HG03342 (cell line): Measurements from ENCODE around the gene LHX2.

ENCODE experiments used
- ATAC-seq: cut with Tn5 transposase; IDR thresholded peaks from one replicate; pipeline ENCODE4 v1.9.1; 2021; ENCODE audit warnings: mild to moderate bottlenecking, moderate library complexity; ENCODE audit not compliant: unreplicated experiment

LHX2 gene

DNA sequence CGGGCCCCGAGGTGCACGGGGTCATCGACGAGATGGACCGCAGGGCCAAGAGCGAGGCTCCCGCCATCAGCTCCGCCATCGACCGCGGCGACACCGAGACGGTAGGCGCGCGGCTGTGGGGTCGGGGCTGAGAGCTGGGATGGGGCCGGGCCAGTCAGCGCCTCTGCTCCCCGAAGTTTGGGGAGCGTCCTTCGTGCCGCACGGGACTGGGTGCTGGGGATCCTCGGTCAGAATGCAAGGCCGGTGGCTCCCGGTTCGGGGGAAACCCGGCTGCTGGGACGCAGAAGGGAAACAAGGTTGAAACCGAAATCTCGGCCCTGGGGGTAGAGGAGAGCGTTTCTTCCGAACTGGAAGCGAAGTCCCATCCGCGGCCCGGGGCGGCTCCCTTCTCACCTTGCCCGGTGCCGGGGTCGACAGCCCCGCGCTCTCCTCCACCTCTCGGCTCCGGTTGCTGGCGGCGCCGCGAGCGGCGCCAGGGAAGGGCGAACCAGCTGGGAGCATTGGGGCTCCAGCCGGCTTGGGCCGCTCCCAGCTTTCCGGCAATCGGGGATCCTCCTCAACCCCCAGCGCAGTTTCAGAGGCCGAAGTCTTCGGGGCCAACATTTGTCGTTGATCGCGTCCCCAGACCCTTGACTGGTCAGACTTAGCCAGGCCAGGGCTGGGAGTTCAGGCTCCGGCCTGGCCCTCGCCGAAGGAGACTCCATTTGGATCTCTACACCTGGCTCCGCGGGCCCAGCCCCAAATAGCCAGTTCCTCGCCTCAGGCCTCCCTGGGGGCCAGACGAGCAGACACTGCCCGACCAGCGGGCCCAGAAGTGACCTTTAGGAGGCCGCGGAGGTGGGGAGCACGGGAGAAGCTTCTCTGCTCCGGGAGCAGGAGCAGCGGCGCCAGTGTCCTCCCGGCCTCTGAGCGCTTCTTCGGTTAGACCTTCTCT is 1.1 kb downstream of the LHX2 start:
- ATAC-seq, result no peak

DNA sequence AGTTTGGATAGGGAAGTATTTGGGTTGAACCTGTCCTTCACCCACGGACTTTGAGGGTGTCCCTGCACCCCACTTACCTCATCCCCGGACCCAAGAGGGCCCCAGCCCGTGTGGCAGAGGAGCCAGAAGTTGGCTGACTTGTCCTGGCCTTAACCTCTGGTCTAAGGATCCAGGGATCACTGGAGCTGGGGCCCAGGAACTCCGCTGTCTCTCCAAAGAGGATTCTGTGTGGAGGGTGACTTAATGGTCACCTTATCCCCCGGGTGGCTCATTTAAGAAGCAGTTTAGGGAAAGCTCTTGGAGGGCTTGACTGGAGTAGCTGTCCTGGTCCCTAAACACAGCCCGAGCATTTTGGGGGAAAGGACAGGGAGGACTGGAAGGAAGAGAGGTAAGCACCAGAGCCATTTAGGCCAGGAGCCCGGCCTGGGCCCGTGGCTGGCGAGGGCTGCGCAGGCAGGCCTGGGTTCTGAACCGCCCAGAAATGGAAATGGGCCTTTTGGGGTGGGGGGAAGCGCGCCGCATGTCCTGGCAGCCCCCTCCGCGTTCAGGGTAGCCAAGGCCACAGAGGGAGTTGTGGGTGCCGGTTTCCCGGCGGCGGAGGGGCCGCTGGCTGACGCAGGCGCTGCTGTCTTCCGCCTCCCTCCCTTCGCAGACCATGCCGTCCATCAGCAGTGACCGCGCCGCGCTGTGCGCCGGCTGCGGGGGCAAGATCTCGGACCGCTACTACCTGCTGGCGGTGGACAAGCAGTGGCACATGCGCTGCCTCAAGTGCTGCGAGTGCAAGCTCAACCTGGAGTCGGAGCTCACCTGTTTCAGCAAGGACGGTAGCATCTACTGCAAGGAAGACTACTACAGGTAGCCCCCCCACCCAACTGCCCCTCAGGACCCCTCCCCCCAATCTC is 2.0 kb downstream of the LHX2 start:
- ATAC-seq, result no peak

DNA sequence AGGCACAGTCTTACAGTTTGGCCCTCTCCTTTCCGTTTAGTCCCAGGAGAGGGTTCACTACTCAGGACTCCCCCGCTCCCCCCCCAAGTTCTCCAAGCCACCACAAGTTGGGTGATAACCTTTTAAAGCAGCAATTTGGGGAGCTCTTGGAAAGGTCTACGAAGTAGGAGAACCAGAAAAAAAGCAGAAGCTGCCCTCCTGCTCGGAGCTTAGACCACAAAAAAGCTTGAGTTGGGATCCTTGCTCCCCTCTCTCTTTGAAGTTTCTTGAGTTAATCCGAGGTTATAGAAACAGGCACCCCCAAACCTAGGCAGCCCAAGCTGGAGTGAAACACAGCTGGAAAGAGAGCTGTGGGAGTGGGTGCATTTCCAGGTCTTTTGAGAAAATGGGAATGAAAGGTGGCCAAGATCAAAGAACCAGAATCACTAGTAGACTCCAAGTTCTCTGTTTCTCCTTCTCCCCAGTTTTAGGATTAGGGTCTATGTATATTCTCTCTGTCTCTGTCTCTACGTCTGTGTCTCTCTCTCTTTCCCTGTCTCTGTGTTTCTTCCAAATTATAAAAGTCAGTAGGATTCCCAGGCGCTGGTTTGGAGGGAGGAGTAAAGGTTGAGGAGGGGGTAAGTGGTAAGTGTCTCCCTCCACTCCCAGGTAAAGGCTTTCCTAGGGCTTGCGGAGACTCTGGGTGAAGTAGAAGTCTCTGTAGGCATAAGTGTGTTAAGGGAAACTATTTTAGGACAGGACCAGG is 2.8 kb downstream of the LHX2 start:
- no peak for ATAC-seq

DNA sequence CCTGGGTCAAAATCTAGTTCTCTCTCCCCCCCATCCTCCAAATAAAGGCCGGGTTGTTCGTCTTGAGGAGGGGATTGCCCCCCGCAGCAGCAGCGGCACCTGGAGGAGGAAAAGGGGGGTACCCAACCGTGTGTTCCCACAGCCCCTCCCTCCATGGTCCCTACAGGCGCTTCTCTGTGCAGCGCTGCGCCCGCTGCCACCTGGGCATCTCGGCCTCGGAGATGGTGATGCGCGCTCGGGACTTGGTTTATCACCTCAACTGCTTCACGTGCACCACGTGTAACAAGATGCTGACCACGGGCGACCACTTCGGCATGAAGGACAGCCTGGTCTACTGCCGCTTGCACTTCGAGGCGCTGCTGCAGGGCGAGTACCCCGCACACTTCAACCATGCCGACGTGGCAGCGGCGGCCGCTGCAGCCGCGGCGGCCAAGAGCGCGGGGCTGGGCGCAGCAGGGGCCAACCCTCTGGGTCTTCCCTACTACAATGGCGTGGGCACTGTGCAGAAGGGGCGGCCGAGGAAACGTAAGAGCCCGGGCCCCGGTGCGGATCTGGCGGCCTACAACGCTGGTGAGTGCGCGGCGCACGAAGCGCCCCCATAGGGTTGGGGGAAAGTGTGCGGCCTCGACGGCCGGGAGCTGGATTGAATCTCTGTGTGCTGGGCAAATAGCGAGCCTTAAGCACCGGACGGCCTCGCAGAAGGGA is 3.5 kb downstream of the LHX2 start:
- no peak for ATAC-seq

DNA sequence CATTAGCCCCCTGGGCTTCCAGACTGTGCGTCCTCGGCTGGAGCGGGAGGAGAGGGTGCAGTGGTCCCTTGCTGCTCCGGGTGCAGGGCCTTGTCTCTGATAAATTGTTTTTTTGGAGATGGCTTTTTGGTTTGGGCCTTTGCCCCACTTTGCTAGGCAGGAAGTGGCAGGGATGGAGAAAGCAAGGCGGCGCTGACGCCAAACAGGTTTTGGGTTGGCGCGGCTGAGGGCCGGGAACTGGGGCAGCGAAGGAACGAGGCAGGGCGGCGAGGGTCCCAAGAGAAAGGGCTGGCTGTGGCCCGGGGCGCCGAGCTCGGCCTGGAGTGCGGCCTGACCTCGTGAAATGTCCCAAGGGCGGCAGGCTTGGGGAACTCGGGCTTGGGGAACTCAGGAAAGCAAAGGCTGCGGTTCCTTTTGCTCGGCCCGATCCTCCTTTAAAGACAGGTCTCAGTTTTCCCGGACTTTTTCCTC is 4.1 kb downstream of the LHX2 start:
- ATAC-seq, result no peak

DNA sequence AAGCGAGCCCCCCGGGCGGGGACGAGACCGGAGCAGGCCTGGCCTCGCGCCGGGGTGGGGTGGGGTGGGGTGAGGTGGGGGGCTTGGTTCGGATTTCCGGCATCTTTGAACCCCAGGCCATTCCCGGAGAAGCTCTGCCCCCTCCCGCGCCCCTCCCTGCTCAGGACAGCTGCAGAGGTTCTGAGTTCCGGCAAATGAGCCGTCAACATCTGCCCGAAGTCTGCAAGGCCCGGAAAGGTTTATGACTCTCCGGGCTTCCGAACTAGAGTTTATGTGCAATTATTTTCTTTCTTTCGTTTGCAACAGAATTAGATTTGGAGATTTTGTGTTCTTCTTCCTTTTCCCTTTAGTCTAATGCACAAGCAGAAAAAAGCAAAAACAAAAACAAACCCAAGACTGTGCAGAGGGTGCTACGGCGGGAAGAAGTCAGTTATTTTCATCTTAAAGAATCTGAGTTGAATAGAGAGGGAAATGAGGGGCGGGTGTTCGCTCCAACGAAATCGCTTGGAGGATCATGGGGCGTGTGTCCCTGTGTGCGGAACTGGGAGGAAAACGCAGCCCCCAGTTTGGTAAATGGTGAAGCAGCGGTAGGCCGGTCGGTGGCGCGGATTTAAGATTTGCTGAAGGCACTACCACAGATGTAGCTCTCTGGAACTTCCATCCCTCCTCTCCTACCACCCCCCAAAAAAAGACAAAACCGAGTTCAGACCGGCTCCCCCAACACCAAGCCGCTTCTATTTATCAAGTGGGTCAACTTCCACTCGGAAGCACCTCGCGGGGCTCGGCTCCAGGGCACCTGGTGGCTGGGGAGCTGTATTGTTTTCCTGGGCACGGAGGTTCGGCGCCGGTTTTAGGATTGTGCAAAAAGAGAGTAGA is 4.8 kb downstream of the LHX2 start:
- ATAC-seq, result no peak

DNA sequence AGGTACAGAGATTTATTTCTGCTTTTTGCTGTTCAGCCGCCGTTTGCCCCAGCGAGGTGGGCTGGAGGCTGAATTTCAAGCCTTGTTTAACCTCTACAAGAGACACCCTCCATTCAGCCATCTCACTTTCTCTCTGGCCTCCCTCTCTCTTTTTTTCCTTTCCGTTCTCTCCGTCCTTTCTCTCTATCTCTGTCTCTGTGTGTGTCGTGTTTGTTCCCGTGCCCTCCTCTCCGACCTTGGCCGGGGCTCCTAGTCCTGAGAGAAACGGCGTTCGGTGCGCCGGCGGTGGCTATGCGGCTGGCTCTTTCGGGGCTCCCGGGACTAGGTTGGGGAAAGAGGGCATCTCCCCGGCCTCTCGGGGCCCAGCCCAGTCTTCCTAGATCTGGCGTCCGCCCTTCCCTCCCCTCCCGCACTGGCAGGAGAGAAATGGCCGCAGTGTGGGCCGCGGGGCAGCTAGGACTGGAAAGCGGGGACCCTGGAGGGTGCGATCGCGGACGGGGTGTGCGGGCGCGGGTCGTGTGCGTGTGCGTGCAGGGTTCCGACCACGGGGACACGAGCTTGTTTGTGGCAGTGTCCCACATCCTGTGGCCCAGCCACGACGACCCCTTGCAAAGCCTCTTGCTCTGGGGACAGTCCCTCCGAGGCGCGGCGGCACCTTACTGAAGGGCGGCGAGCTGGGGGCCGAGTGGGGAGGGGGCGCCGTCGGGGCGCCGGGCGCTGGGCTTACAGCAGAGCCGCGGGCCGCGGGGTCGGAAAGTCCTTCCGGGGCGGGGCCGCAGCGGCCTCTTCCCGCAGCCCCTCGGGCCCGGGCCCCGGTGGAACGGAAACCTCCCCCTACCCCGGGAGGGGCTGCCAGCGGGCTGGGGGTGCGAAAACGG is 5.7 kb downstream of the LHX2 start:
- ATAC-seq, result no peak

DNA sequence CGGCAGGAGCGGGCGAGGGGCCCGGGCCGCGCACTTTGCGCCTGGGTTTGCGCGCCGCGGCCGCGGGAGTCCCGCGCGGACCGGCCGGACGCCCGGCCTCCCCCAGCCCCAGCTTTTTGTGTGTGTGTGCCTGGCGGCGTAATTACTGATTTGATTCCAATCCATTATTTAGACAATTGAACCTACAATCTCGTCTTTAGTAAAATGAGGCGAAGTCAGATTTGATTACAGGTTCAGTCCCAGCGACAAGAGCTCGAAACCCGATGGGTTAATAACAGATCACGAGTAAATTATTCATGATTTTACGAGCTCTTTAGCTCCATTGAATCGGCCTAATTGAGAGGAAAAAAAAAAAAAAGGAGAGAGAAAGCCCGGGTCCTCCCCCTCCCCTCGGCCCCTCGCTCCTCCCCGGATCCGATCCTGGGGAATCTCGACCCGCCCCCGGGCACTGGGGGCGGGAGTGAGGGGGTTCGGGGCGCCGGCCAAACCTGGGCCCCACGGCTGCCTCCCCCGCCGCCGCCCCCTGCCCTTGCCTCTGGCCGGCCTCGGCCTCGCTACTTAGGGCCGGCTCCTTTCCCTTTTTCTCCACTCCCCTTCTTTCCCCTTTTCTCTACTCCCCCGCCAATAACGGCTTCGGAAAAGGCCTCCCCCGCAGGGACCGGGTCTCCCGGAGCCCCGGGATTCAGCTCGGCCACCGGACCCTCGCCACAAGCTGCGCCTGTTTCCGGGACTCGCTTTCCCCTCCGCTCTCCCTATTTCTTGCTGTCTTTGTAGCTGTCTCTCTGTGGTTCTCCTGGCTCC is 6.6 kb downstream of the LHX2 start:
- ATAC-seq, result no peak

DNA sequence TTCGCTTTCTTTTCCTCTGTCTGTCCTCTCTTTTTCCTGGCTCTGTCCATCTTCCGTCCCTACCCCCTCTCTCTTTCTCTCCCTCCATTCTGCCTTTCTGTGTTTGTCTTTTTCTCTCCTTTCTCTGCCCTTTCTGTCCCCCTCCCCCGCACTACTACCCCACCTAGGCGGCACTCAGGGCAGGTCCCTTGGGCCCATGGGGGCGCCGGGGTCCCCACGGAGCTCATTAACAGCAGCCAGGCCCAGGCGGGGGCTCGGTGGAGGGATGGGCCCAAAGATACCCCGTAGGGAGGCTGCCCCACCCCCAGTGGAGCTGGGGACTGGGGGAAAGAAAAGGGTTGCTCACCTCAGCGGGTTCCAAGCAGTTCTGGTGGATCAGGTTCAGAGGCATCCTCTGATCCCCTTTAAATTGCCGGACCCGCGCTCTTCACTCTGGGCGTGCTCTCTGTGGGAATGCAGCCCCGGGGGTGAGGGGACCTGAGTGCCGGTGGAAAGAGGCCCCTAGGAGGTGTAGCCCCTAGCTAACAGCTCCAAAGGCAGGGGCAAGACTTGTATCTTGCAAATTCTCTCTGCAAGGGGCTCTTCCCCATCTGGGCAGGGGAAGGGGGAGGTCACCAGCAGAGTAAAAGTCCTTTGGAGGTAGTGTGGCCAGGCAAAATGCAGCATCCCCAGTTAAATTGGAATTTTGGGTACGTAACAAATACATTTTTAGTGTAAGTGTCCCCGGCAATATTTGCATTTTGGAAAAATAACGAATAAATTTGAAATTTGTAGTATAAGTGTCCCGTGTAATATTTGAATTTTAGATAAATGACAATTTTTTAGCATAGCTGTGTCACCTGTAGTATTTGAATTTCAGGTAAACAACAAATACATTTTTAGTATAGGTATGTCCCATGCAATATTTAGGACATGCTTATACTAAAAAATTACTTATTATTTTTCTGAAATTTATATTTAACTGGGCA is 7.4 kb downstream of the LHX2 start:
- no peak for ATAC-seq

DNA sequence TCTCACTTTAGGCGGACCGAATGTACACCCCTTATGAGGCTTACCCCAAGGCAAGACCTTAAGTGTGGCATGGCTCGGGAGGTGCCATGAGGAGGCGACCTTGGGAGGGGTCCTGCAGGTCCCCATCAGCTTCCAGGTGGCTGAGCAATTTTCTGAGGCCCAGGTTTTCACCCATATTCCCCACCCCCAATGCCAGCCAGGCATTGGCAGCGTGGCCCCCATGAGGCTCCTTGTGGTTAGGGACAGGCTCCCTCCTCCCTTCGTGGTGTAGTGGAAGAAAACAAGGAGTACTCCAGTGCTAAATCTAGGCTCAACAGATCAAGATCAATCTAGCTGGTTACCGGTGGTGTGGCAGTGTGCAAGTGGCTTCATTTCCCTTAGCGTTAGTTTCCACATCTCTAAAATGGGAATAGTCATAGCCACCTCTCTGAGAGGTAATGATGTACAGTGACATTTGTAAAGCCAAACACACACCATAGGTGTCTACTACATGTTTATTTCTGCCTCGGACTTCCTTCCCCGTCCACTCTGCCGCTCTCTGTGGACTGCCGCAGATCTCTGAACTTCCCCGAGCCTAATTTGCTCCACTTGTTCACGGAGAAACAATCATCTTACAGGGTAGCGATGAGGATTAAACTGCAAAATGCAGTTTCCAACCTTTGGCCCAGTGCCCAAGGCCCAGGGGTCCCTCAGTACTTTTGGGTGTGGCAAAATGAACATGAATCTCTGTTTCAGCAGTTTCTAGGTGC is 8.4 kb downstream of the LHX2 start:
- ATAC-seq, result no peak

DNA sequence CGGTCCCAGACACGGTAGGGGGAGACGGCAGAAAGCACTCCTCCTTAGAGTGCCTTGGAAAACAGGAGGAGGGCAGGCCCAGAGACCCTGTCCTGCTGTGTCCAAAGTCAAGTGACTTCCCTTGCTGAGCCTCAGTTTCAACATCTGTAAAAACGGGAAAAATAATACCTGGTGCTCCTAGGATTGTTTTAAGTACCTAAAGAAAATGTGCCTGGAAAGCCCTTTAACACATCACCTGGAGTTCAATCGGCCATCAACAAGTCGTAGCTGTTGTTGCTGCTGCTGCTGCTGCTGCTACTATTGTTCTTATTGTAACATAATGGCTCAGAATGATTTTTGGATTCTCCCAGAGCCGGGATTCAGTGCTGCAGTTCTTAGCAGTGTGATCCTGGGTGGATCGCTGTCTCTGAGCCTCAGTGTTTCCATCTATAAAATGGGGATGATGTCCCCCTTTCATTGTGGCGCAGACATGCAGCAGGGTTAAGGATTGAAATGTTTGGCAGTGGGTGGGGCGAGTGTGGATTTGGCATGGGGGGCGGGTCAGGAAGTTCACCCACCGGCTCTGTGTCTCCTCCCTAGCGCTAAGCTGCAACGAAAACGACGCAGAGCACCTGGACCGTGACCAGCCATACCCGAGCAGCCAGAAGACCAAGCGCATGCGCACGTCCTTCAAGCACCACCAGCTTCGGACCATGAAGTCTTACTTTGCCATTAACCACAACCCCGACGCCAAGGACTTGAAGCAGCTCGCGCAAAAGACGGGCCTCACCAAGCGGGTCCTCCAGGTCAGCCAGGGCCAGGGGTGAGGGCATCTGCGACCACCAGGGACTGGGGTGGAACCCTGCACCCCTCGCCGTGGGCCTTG is 9.2 kb downstream of the LHX2 start:
- no peak for ATAC-seq

DNA sequence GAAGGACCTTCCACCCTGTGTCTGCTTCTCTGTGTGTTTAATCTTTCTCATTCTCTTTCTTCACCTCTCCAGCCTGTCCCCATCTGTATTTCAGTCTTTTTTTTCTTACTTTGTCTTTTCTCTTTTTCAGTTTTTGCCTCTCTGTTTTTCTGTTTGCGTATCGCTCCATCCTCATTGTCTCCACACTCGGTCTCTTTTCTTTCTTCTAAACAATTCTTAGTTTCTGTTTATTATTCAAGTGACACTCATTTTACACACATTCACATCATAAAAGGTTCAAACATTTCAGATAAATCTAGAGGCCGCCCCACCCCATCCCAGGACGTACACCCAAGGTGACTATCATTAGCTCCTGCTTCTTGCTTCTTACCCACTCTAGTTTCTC is 9.8 kb downstream of the LHX2 start:
- no peak for ATAC-seq

DNA sequence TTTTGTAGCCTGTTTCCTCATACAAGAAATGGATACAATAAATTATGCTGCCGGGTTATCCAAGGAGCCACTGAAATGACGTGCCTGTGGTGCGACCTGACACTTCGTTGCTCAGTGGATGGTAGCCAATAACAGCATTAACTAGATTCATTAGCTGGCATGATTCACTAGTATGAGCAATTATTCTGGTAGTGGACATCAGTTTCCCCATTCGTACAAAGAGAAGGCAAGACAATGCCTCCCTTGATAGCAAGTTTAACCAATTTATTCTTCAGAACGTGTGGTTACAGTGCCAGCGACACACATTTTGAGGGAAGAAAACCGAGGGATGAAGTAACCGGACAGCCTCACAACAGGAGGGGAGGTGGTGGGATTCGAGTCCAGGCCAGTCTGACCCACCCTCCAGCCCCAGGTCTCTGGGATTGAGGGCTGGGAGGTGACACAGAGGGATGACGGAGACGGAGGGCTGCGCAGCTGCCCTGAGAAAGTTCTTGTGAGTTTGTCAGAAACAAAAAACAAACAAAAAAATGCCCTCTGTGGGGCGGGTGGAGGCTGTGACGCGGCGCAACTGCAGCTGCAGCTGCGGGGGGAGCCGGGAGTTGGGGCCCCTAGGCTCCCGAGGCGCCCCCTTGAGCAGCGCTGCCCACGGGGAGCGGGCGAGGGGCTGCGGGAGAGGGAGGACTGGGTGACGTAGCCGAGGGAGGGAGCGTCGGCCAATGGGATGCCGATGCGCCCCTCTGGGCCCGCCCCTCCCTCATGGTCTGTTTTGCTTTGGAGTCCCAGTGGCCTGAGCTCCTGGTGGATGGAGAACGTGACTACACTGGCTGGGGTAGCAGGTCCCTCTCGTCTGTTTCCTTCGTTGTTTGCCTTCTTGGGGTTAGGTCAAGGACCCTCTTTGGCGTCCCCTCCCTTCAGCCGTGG is 10.9 kb downstream of the LHX2 start:
- ATAC-seq, result no peak

DNA sequence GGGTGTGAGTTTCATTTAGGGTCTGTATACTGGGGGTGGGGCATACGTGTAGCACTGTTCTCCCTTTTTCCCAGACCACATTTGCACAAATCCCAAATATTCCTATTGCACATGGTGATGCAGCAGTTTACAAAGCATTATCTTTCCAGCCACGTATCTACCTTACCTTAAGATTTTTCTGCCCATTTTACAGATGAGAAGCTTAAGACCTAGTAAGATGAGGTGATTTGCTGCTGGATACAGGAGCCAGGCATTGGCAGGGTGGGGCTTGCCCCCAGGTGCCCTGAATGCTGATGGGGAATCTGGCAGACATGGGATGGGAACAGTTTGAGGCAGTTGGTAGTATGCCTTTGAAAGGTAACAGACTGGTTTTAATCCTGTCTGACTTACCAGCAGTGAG is 12.5 kb downstream of the LHX2 start:
- no peak for ATAC-seq
